Measurements from ENCODE around the gene CENPF.
"Not testable (repeated sequence)": the region's sequence is repeated elsewhere in the genome, so short reads cannot be mapped to it uniquely, and the experiment has no call there.

The CENPF gene

GRCh38 chr1:214602764-214603657, at the start of gene CENPF:
TSS of gene CENPF (plus strand) at chr1:214603195. CDS start at chr1:214613755, 10,560 bp downstream.
- DNase-seq: peak; percentile 100

GRCh38 chr1:214557952-214558735, 44.9 kb upstream of the CENPF start:
- DNase-seq: no peak

GRCh38 chr1:214563881-214564280, 39.1 kb upstream of the CENPF start:
- no peak for DNase-seq

- DNase-seq: no peak
These were observed 37.7 kb upstream of the CENPF start for GRCh38 chr1:214565310-214565709.

GRCh38 chr1:214566158-214567104, 36.6 kb upstream of the CENPF start:
- no peak for DNase-seq

- DNase-seq: no peak
These were observed 35.5 kb upstream of the CENPF start for GRCh38 chr1:214567481-214567980.

- DNase-seq: peak; percentile 36
These were observed 34.7 kb upstream of the CENPF start for GRCh38 chr1:214568328-214568727.

GRCh38 chr1:214569357-214570004, 33.5 kb upstream of the CENPF start:
- DNase-seq: no peak

GRCh38 chr1:214570442-214570841, 32.6 kb upstream of the CENPF start:
- no peak for DNase-seq

- DNase-seq: no peak
These were observed 31.7 kb upstream of the CENPF start for GRCh38 chr1:214571281-214571680.

- DNase-seq: peak; percentile 41
These were observed 29.3 kb upstream of the CENPF start for GRCh38 chr1:214573386-214574318.

- no peak for DNase-seq
These were observed 28.2 kb upstream of the CENPF start for GRCh38 chr1:214574598-214575411.

- not testable (repeated sequence) for DNase-seq
These were observed 26.9 kb upstream of the CENPF start for GRCh38 chr1:214576120-214576519.

- DNase-seq: no peak
These were observed 23.8 kb upstream of the CENPF start for GRCh38 chr1:214579183-214579582.

GRCh38 chr1:214581785-214582184, 21.2 kb upstream of the CENPF start:
- DNase-seq: peak; percentile 35

GRCh38 chr1:214582289-214582891, 20.6 kb upstream of the CENPF start:
- no peak for DNase-seq

- no peak for DNase-seq
These were observed 19.9 kb upstream of the CENPF start for GRCh38 chr1:214583113-214583512.

- DNase-seq: no peak
These were observed 19.0 kb upstream of the CENPF start for GRCh38 chr1:214583824-214584554.

Data from NCI-H82 (cell line).